Lower lobe of right lung (tissue), 2 donors: ENCODE data around the gene DCPS. TPM values are rescaled to one million over a fixed set of nuclear protein-coding genes. Genes with fewer than 3 reads are reported as not detected.
"Not testable (repeated sequence)": the region's sequence is repeated elsewhere in the genome, so short reads cannot be mapped to it uniquely, and the experiment has no call there.

Experiments
- ATAC-seq, 2 donors: fragments of 200-7000 bp; cut with Tn5 transposase; one replicate each; pipeline ENCODE4 v1.9.1; 2020 to 2022; ENCODE audit warnings: mild to moderate bottlenecking in 2 of 2, moderate library complexity in 2 of 2
- DNase-seq: peaks from one replicate; pipeline ENCODE4 v3.0.0-alpha.2; 2020
- H3K27ac ChIP-seq: fragments of 200-600 bp; one replicate; pipeline ENCODE4 v1.8.0; 2022
- H3K27me3 ChIP-seq: fragments of 200-600 bp; one replicate; pipeline ENCODE4 v1.8.0; 2022; ENCODE audit warnings: low read depth
- H3K36me3 ChIP-seq: fragments of 200-600 bp; one replicate; pipeline ENCODE4 v1.8.0; 2022; ENCODE audit warnings: mild to moderate bottlenecking
- H3K4me1 ChIP-seq: fragments of 200-600 bp; one replicate; pipeline ENCODE4 v1.8.0; 2022
- H3K4me3 ChIP-seq: fragments of 200-600 bp; one replicate; pipeline ENCODE4 v1.8.0; 2022; ENCODE audit warnings: mild to moderate bottlenecking
- H3K9me3 ChIP-seq: fragments of 200-600 bp; one replicate; pipeline ENCODE4 v1.8.0; 2022
- intact Hi-C: fragments of 100-400 bp; cut with DNase I; formaldehyde crosslinking; loops from one replicate; pipeline ENCODE4 v1.11.0; 2022
- total RNA-seq: library from RNA; stranded (reverse); fragmentation: NEBNext Ultra II Directional; extraction: Animal tissue kit (Norgen Biotek cat#: 25700); gene quantifications from one replicate; pipeline ENCODE4 v1.2.1, GENCODE V29; 2021
- TF ChIP-seq, protein P1 (sequence below): fragments of 200-600 bp; IDR thresholded peaks from one replicate; pipeline ENCODE4 v1.8.0; 2022; ENCODE audit warnings: antibody characterized with exemption, mild to moderate bottlenecking
- donor health status: DM: no; HTN: yes; CAD: no; lungs with severe emphysema.

DCPS gene
- total RNA-seq, 1 donor from 2014 or later = 14.7 TPM

DNA sequence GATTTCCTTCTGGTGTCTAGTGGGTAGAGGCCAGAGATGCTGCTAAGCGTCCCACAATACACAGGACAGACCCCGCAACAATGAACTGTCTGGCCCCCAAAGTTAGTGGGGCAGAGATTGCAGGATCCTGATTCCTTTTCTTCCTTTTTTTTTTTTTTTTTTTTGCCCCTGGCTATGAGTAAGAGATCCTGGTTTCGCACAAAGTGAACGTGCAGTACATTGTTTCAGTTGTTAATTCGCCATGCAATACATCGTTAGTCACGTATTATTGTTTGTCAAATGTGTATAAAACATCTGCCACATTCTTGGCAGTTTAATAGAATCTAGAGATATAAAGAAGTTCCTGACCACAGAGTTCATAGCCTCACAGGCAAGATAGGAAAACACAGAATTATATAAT, 71.9 kb downstream of the DCPS start:
- Histone ChIP-seq H3K27me3 (no peaks in the 10 kb centered on the region), H3K27ac (no peak overlapping the region), H3K4me1 (peaks cover 7% of the 10 kb centered on the region), H3K9me3 (no peaks in the 10 kb centered on the region), H3K4me3 (no peak overlapping the region), H3K36me3 (no peaks in the 10 kb centered on the region)
- DNase-seq = no peak
- no peak for ATAC-seq
- TF ChIP-seq, protein P1, sequence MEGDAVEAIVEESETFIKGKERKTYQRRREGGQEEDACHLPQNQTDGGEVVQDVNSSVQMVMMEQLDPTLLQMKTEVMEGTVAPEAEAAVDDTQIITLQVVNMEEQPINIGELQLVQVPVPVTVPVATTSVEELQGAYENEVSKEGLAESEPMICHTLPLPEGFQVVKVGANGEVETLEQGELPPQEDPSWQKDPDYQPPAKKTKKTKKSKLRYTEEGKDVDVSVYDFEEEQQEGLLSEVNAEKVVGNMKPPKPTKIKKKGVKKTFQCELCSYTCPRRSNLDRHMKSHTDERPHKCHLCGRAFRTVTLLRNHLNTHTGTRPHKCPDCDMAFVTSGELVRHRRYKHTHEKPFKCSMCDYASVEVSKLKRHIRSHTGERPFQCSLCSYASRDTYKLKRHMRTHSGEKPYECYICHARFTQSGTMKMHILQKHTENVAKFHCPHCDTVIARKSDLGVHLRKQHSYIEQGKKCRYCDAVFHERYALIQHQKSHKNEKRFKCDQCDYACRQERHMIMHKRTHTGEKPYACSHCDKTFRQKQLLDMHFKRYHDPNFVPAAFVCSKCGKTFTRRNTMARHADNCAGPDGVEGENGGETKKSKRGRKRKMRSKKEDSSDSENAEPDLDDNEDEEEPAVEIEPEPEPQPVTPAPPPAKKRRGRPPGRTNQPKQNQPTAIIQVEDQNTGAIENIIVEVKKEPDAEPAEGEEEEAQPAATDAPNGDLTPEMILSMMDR = no peak
- intact Hi-C loops = no loop called here

DNA sequence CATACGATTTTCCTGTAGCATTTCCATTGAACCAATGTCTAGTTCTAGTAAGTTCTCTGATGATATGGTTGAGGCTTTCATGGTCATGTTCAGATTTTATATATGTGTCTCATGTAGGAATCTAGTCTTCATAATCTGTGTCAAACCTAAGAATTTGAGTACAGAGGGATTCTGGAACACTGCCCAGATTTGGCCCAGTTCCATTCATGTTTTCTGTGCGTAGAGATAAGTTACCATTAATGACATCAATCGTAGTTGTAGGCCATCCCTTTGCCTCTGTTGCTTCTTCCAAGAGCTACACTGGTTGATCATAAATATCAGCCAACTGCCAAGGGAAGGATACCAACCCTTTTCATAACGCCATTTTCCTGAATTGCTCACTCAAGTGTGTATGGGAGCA, 74.9 kb downstream of the DCPS start:
- no peak for DNase-seq
- Histone ChIP-seq H3K27me3 (no peaks in the 10 kb centered on the region), H3K36me3 (no peaks in the 10 kb centered on the region), H3K27ac (no peak overlapping the region), H3K4me1 (peaks cover 7% of the 10 kb centered on the region), H3K4me3 (no peak overlapping the region), H3K9me3 (no peaks in the 10 kb centered on the region)
- TF ChIP-seq, protein P1 = no peak
- intact Hi-C loops = no loop called here
- ATAC-seq = no peak

DNA sequence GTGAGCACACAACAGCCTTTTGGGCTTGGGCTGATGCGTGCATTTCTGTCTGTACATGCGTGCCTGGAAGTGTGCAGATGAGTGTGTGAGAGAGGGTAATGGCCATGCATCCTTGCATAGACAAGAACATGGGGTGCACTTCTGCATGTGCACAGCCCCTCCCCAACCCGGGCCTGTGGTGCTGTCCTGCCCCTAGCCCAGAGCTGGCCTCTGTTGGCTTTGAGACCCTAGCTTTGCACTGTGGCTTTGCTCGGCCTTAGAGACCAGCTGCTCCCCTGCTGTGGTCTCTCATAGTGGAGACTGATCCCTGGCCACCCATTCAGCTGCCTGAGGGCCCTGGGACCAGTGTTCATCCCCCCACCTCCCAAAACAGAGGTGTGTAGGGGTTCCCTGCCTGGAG, 77.0 kb downstream of the DCPS start:
- DNase-seq (no peak), ATAC-seq (peak in 1 of 2 donors; percentile 2)
- intact Hi-C loops = no loop called here
- Histone ChIP-seq H3K27me3 (no peaks in the 10 kb centered on the region), H3K4me1 (peaks cover 9% of the 10 kb centered on the region), H3K27ac (no peak overlapping the region), H3K9me3 (no peaks in the 10 kb centered on the region), H3K36me3 (no peaks in the 10 kb centered on the region), H3K4me3 (no peak overlapping the region)
- TF ChIP-seq, protein P1 = no peak

DNA sequence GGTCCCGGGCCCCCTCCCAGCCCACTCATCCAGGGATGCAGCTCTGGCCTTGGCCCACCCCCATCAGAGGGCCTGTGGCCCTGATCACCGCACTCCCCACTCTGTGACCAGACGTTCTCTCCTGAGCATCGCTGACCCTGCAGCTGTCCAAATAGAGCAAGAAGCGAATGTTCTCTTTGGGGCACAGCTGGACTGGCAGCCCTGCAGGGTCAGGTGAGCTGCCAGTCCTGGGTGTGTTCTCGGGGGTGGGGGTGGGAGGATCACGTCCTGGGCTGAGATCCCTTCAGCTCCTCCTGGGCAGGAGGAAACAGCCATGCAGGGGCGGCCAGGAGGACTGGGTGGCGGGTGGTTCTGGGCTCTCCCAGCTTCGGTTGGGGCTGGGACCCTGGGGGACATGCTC, 78.1 kb downstream of the DCPS start:
- H3K27me3 ChIP-seq, H3K4me3 ChIP-seq, H3K36me3 ChIP-seq, H3K27ac ChIP-seq, DNase-seq, intact Hi-C loops, H3K9me3 ChIP-seq: not testable (repeated sequence)
- peak; percentile 5 to 27 for ATAC-seq
- peaks cover 20% of the 10 kb centered on the region for H3K4me1 ChIP-seq

DNA sequence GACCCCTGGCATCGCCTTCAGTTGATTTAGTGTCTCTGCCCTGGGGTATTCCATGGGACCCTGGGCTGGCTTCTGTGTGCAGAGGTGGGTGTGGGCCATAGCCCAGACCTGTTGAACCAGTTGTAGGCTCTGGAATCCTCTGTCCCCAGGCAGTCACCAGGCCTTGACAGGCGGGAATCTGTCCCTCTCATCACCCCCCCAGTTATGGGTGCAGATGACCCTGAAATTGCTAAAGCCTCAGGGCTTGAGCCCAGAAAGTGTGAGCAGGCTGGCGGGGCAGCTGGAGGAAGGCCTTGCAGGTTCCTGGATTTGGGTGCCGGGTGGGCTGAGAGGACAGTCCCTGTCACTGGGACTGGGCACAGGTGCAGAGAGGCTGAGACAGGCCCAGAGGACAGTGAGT, 78.8 kb downstream of the DCPS start:
- H3K36me3 ChIP-seq, H3K27ac ChIP-seq, intact Hi-C loops, H3K4me3 ChIP-seq, DNase-seq, H3K9me3 ChIP-seq, H3K27me3 ChIP-seq: not testable (repeated sequence)
- peak in 1 of 2 donors; percentile 4 for ATAC-seq
- peaks cover 24% of the 10 kb centered on the region for H3K4me1 ChIP-seq

DNA sequence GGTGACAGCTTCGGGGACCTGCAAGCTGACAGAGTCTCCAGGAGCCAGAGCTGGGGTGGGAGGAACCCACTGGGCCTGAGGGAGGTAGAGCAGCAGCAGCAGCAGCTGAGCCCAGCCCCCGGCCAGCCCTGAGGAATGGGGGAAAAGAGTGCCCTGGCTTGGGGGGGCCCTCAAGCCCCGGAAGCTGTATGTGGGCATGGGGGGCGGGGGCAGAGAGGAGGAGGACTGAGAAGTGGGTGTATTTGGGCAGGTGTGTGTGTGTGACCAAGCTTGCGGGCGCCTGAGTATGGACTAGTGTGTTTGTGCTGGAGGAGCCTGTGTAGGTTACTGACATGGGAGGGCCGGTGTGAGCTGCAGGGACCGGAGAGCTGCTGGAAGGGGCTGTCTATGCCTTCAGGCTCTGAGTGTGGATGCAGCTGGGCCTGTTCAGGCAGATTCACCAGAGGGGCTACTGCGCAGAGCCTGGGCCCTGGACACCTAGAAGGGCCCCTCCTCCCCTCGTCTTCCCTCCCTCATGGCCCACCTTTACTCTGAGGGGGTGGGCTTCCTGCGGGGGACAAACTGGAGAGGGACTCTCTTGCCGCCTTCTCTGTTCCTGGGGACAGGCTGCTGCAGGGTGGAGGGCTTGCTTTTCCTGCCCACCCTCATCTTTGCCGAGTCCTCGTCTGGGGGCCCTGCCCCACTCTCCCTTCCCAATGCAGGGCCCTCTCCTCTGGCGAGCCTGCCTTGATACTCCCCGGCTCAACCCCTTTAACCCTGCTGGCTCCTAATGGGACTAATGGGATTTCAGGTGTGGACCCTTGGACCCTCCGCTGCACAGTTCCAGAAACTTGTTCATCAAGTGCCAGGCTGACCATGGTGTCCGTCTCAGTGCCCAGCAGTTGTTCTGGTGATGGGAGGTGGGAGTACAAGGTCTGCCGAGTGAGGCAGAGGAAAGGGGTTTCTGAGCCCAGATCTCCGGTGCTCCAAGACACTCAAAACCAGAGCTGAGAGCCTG, 79.8 kb downstream of the DCPS start:
- no peaks in the 10 kb centered on the region for H3K27me3 ChIP-seq
- H3K4me1 ChIP-seq = peaks cover 24% of the 10 kb centered on the region
- no peak overlapping the region for H3K4me3 ChIP-seq
- H3K9me3 ChIP-seq = no peaks in the 10 kb centered on the region
- ATAC-seq (peak; percentile 1 to 17), DNase-seq (no peak)
- intact Hi-C loops = no loop called here
- TF ChIP-seq, protein P1 = no peak
- no peak overlapping the region for H3K27ac ChIP-seq
- no peaks in the 10 kb centered on the region for H3K36me3 ChIP-seq
